HCT116 (cell line): ENCODE measurements around the gene PTGR1. TPM values are rescaled to one million over a fixed set of nuclear protein-coding genes. Genes with fewer than 3 reads are reported as not detected.

Experiments used
- ATAC-seq: fragments of 200-7000 bp; cut with Tn5 transposase; 2 replicates; pipeline ENCODE4 v1.9.1; 2020; ENCODE audit warnings: mild to moderate bottlenecking, moderate library complexity
- BruUV-seq: library from RNA; stranded (reverse); fragments of 400-500 nt; replicated peaks from 2 replicates; lab custom pipeline; 2021; lab: Mats Ljungman, UMichigan
- CTCF ChIA-PET: fragments of 300-600 bp; sonication (Branson Sonifier 250); formaldehyde crosslinking; loops from one replicate; lab custom pipeline; 2021; ENCODE audit warnings: antibody characterized with exemption; lab: Charles Lee
- POLR2A ChIA-PET: fragments of 300-600, 350-600 bp; sonication (Branson Sonifier 250); formaldehyde crosslinking; loops from one replicate; lab custom pipeline; 2021; ENCODE audit warnings: antibody characterized with exemption; lab: Charles Lee
- RAD21 ChIA-PET, 2 experiments: fragments of 300-600 bp; sonication (Branson Sonifier 250); formaldehyde crosslinking; loops; one replicate each; lab custom pipeline; 2023; ENCODE audit warnings: low total read pairs in 2 of 2; ENCODE audit not compliant: uncharacterized antibody in 2 of 2, unreplicated experiment in 2 of 2, low non-redundant PET in 1 of 2; lab: Charles Lee
- DNase-seq: peaks from one replicate; pipeline ENCODE4 v3.0.0-alpha.2; 2010; ENCODE audit warnings: low read depth, low spot score
- H2AFZ ChIP-seq: fragments of 200-600 bp; shearing (Covaris generic), sonication (generic); 2 replicates; pipeline ENCODE4 v1.6.1; 2017; ENCODE audit warnings: low read depth, mixed run types, mixed read lengths, antibody characterized with exemption, low read length; ENCODE audit not compliant: poor library complexity, severe bottlenecking
- H3K27ac ChIP-seq: 2 replicates; pipeline ENCODE4 v1.5.1; 2012; ENCODE audit warnings: low read depth, low read length
- H3K27me3 ChIP-seq: fragments of 200-600 bp; sonication (generic); 2 replicates; pipeline ENCODE4 v1.6.1; 2016; ENCODE audit warnings: mixed run types, low read length, mixed read lengths; ENCODE audit not compliant: insufficient read depth
- H3K36me3 ChIP-seq, 2 experiments: fragments of 200-500 bp in 1 of 2; fragments of 200-600 bp in 1 of 2; sonication (Bioruptor generic) in 1 of 2; sonication (generic) in 1 of 2; 2 replicates each; pipeline versions ENCODE4 v1.5.1 to v1.6.1; 2014 to 2016; ENCODE audit warnings: low read length in 2 of 2, inconsistent platforms in 1 of 2, mixed read lengths in 1 of 2, mixed run types in 1 of 2; ENCODE audit not compliant: insufficient read depth in 2 of 2, control insufficient read depth in 1 of 2
- H3K4me1 ChIP-seq, 2 experiments: fragments of 200-600 bp in 1 of 2; sonication (generic) in 1 of 2; 2 replicates each; pipeline versions ENCODE4 v1.5.1 to v1.6.1; 2012 to 2017; ENCODE audit warnings: low read length in 2 of 2, inconsistent platforms in 1 of 2, mild to moderate bottlenecking in 1 of 2, mixed read lengths in 1 of 2, mixed run types in 1 of 2, moderate library complexity in 1 of 2; ENCODE audit not compliant: insufficient read depth in 2 of 2, control insufficient read depth in 1 of 2
- H3K4me2 ChIP-seq: fragments of 200-600 bp; sonication (generic); 2 replicates; pipeline ENCODE4 v1.6.1; 2017; ENCODE audit warnings: mixed run types, low read length, mixed read lengths
- H3K4me3 ChIP-seq, 2 experiments: fragments of 200-600 bp in 1 of 2; sonication (generic) in 1 of 2; replicated peaks in 1 of 2; 2 replicates each; pipeline ENCODE4 v1.5.1; 2011 to 2016; ENCODE audit warnings: low read length in 2 of 2, control low read depth in 1 of 2, low read depth in 1 of 2, mild to moderate bottlenecking in 1 of 2, mixed read lengths in 1 of 2, mixed run types in 1 of 2
- H3K79me2 ChIP-seq: fragments of 200-600 bp; sonication (generic); 2 replicates; pipeline ENCODE4 v1.6.1; 2017; ENCODE audit warnings: mild to moderate bottlenecking, mixed run types, low read length, moderate library complexity, mixed read lengths; ENCODE audit not compliant: insufficient read depth
- H3K9ac ChIP-seq: fragments of 200-600 bp; sonication (generic); 2 replicates; pipeline ENCODE4 v1.6.1; 2016; ENCODE audit warnings: low read length, mixed read lengths
- H3K9me2 ChIP-seq: fragments of 200-600 bp; sonication (generic), shearing (Covaris generic); 2 replicates; pipeline ENCODE4 v1.6.1; 2017; ENCODE audit warnings: mixed run types, mild to moderate bottlenecking, moderate library complexity; ENCODE audit not compliant: insufficient read depth
- H3K9me3 ChIP-seq, 2 experiments: fragments of 200-500 bp in 1 of 2; fragments of 200-600 bp in 1 of 2; sonication (Bioruptor generic) in 1 of 2; sonication (generic) in 1 of 2; 2 replicates each; pipeline ENCODE4 v1.6.1; 2014 to 2017; ENCODE audit warnings: low read length in 2 of 2, mixed read lengths in 2 of 2, inconsistent platforms in 1 of 2, low read depth in 1 of 2, mild to moderate bottlenecking in 1 of 2, mixed run types in 1 of 2, moderate library complexity in 1 of 2; ENCODE audit not compliant: control insufficient read depth in 1 of 2, insufficient read depth in 1 of 2
- H4K20me1 ChIP-seq: fragments of 200-600 bp; sonication (generic), shearing (Covaris generic); 2 replicates; pipeline ENCODE4 v1.6.1; 2017; ENCODE audit warnings: mixed run types, mild to moderate bottlenecking, moderate library complexity; ENCODE audit not compliant: insufficient read depth
- FOSL1 ChIP-seq: IDR thresholded peaks from 2 replicates; pipeline ENCODE4 v1.6.1; 2012; ENCODE audit warnings: low read depth
- JUND ChIP-seq: IDR thresholded peaks from 2 replicates; pipeline ENCODE4 v1.6.1; 2012
- POLR2A ChIP-seq: IDR thresholded peaks from 2 replicates; pipeline ENCODE4 v1.7.0; 2011; ENCODE audit warnings: borderline replicate concordance; ENCODE audit not compliant: insufficient read depth, insufficient read length; ENCODE audit errors: extremely low read depth
- REST ChIP-seq: IDR thresholded peaks from 2 replicates; pipeline ENCODE4 v1.6.1; 2012; ENCODE audit warnings: low read depth
- SP1 ChIP-seq: IDR thresholded peaks from 2 replicates; pipeline ENCODE4 v1.6.1; 2012; ENCODE audit warnings: low read depth
- SRF ChIP-seq: IDR thresholded peaks from 2 replicates; pipeline ENCODE4 v1.6.1; 2012; ENCODE audit warnings: low read depth
- TCF7L2 ChIP-seq: IDR thresholded peaks from 2 replicates; pipeline ENCODE4 v1.7.0; 2011; ENCODE audit warnings: borderline replicate concordance, inconsistent platforms; ENCODE audit not compliant: insufficient read depth, insufficient read length; ENCODE audit errors: extremely low read depth
- ZNF274 ChIP-seq: fragments of 200-500 bp; sonication (Bioruptor generic); IDR thresholded peaks from 2 replicates; pipeline ENCODE4 v1.6.1; 2014; ENCODE audit warnings: mild to moderate bottlenecking, low read depth, low read length, inconsistent platforms
- intact Hi-C: fragments of 100-400 bp; cut with micrococcal nuclease; formaldehyde crosslinking; loops from 2 replicates; pipeline ENCODE4 v1.10.0; 2022
- total RNA-seq: library from RNA; stranded (reverse); gene quantifications from one replicate; pipeline ENCODE4 v1.2.1, GENCODE V29; 2021; ENCODE audit not compliant: unreplicated experiment
- TF ChIP-seq, protein P1 (sequence below): IDR thresholded peaks from 2 replicates; pipeline ENCODE4 v1.6.1; 2012

Gene PTGR1
- total RNA-seq, 1 experiment from 2014 or later, result 53.9 TPM

DNA sequence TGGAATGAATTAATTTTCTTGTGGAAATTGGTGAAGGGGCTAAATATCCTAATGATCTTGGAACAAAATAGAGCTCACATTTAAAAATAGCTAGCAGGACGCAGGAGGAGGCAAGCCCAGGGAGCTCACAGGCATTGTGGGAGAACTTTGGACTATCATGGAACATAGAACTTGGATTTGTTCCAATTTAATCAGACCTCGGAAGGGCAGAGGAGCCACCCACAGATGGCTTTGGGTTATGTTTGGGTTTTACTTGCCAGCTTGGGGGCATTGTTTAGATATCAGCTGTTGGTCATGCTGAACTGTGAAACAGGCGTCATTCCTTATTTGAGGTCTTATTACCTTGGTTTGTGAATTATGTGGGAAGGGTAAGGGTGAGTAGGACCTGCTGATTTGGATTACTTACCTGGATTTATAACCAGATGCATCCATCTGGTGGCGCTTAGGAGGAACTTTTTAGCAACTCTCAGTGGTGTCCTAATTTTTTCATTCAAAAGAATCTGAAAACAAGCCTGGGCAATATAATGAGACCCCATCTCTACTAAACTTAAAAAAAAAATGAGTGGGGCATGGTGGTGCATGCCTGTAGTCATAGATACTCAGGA is 14.1 kb upstream of the PTGR1 start:
- no peak for TF ChIP-seq REST
- TF ChIP-seq ZNF274, result no peak
- TF ChIP-seq POLR2A, result no peak
- TF ChIP-seq SP1, result no peak
- TF ChIP-seq, protein P1, sequence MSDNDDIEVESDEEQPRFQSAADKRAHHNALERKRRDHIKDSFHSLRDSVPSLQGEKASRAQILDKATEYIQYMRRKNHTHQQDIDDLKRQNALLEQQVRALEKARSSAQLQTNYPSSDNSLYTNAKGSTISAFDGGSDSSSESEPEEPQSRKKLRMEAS, result no peak
- no peak for TF ChIP-seq JUND
- TF ChIP-seq TCF7L2, result no peak
- no peak for TF ChIP-seq FOSL1
- no peak for TF ChIP-seq SRF
- TF ChIP-seq, all 23 proteins: peak for 0
- RAD21 ChIA-PET, result no interaction called here
- H3K4me1 ChIP-seq, result no peaks in the 10 kb centered on the region; a peak in 1 of 4 replicates
- POLR2A ChIA-PET, result no interaction called here
- no peak overlapping the region for H3K4me2 ChIP-seq
- no peak for ATAC-seq
- CTCF ChIA-PET, result interaction anchor here (2.8 kb wide), 1 partner anchor 8 kb away, joined by 11 read pairs; no protein-coding TSS in a partner anchor
- H3K36me3 ChIP-seq, result no peaks in the 10 kb centered on the region
- intact Hi-C loops, result no loop called here
- DNase-seq, result no peak
- no peaks in the 10 kb centered on the region for H3K27me3 ChIP-seq
- BruUV-seq, result no TSS peak
- no peak overlapping the region for H2AFZ ChIP-seq
- H3K4me3 ChIP-seq, result no peak overlapping the region
- H3K79me2 ChIP-seq, result no peaks in the 10 kb centered on the region
- no peak overlapping the region for H3K9ac ChIP-seq
- H4K20me1 ChIP-seq, result no peaks in the 10 kb centered on the region
- H3K27ac ChIP-seq, result no peak overlapping the region
- H3K9me2 ChIP-seq, result no peaks in the 10 kb centered on the region
- no peaks in the 10 kb centered on the region for H3K9me3 ChIP-seq
